GM12878 (cell line): Measurements from ENCODE around the gene GH2. TPM values are rescaled to one million over a fixed set of nuclear protein-coding genes. Genes with fewer than 3 reads are reported as not detected.

Source experiments
- BCL11A ChIP-seq: IDR thresholded peaks from 2 replicates; pipeline ENCODE4 v1.6.1; 2011; ENCODE audit warnings: low read depth, low read length
- BHLHE40 ChIP-seq, 2 experiments: fragments of 450-650 bp in 1 of 2; IDR thresholded peaks; 2 replicates each; pipeline ENCODE4 v1.6.1; 2011 to 2017; ENCODE audit warnings: low read depth in 2 of 2, borderline replicate concordance in 1 of 2, improper control_type of control experiment in 1 of 2, low read length in 1 of 2, mild to moderate bottlenecking in 1 of 2
- GABPA ChIP-seq: IDR thresholded peaks from 2 replicates; pipeline ENCODE4 v1.6.1; 2014; ENCODE audit warnings: antibody characterized with exemption, low read depth, mild to moderate bottlenecking, inconsistent platforms
- MXI1 ChIP-seq: fragments of 150-350 bp; IDR thresholded peaks from 2 replicates; pipeline ENCODE4 v1.6.1; 2011; ENCODE audit warnings: low read depth, mild to moderate bottlenecking, inconsistent platforms, low read length, improper control_type of control experiment
- STAT1 ChIP-seq: fragments of 450-650 bp; conservative IDR thresholded peaks from 2 replicates; pipeline ENCODE4 v1.6.1; 2014; ENCODE audit warnings: antibody characterized with exemption, mild to moderate bottlenecking
- TCF7 ChIP-seq: IDR thresholded peaks from 2 replicates; pipeline ENCODE4 v1.6.1; 2014; ENCODE audit warnings: antibody characterized with exemption, borderline replicate concordance
- ZNF207 ChIP-seq: fragments of 450-650 bp; IDR thresholded peaks from 2 replicates; pipeline ENCODE4 v1.6.1; 2014; ENCODE audit warnings: antibody characterized with exemption, mild to moderate bottlenecking, borderline replicate concordance
- polyA plus RNA-seq, 11 experiments: library from polyadenylated mRNA; depleted of rRNA in 4 of 11; unstranded in 6 of 11; stranded (reverse) in 5 of 11; fragments of >200 nt; fragmentation: Nextera tagmentation in 4 of 11; fragmentation: Illumina TruSeq in 1 of 11; extraction: Ambion mirVana in 4 of 11; extraction: Trizol in 1 of 11; gene quantifications; 1 replicate in 1 of 11; 2 replicates in 10 of 11; pipeline versions ENCODE4 v1.2.1 to v1.2.3, GENCODE V29; 2011 to 2016; ENCODE audit warnings: inconsistent platforms in 2 of 11, missing spikeins in 2 of 11, low read depth in 1 of 11
- total RNA-seq, 4 experiments: library from RNA; depleted of rRNA in 3 of 4; stranded (reverse); fragments of >200 nt in 3 of 4; fragmentation: Illumina TruSeq in 1 of 4; extraction: Trizol in 1 of 4; gene quantifications; 2 replicates each; pipeline versions ENCODE4 v1.2.1 to v1.2.3, GENCODE V29; 2013 to 2021
- TF ChIP-seq, protein P1 (sequence below): IDR thresholded peaks from 2 replicates; pipeline ENCODE4 v1.6.1; 2012; ENCODE audit warnings: low read depth, low read length, improper control_type of control experiment
- TF ChIP-seq, protein P2 (sequence below): fragments of 450-650 bp; IDR thresholded peaks from 2 replicates; pipeline ENCODE4 v1.6.1; 2016; ENCODE audit warnings: mild to moderate bottlenecking
- TF ChIP-seq, protein P3 (sequence below): IDR thresholded peaks from 2 replicates; pipeline ENCODE4 v1.6.1; 2011; ENCODE audit warnings: borderline replicate concordance, low read depth, mild to moderate bottlenecking, moderate library complexity, mixed read lengths, low read length; ENCODE audit not compliant: insufficient read depth; ENCODE audit errors: extremely low read length
- TF ChIP-seq, protein P4 (sequence below): fragments of 450-650 bp; IDR thresholded peaks from 2 replicates; pipeline ENCODE4 v1.6.1; 2017; ENCODE audit warnings: mild to moderate bottlenecking, moderate library complexity

GH2 gene
- total and polyA plus RNA-seq, 10 of the 15 experiments (the other 5 are each of a cell fraction or from before 2014, with no cell fraction given): not detected

DNA sequence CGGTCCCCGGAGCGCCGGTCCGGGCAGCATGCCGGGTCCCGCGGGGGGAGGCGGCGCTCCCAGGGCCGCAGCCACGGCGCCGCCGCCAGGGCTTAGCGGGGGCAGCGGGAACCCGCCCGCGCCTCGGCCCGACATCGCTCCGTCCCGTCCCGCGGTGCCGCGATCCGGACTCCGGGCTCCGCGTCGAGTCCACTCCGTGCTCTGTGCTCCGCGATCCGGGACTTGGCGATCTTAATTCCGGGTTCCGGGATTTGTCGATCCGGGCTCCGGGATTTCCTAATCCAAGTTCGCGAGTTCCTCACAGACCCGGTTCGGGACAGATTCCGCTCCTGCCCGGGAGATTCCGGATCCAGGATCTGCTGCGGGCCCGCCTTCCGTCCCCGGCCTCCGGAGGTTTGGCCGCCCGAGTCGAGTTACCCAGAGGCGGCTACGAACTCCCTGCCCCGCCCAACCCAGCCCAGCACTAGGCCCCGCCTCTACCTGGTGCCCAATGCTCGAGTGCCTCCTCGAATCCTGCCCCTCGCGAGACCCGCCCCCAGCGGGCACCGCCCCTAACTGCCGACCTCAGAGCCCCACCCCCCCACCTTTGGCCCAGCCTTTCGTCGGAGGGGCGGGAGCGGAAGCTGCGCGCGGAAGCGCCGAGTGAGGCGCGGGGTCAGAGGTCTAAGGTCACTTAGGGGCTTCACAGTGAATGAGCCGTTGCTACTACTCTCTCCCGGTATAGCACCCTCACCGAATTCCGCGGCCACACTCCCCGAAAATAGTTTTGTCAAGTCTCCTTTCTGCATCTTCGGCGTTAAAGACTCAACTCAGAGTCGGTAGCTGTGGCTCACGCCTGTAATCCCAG lies 39.0 kb downstream of the GH2 start, which contains the start of gene SMARCD2 (continued):
- peak; percentile 79 for TF ChIP-seq MXI1
- peak; percentile 84 for TF ChIP-seq GABPA
- peak; percentile 95 for TF ChIP-seq STAT1
- TF ChIP-seq, protein P1, sequence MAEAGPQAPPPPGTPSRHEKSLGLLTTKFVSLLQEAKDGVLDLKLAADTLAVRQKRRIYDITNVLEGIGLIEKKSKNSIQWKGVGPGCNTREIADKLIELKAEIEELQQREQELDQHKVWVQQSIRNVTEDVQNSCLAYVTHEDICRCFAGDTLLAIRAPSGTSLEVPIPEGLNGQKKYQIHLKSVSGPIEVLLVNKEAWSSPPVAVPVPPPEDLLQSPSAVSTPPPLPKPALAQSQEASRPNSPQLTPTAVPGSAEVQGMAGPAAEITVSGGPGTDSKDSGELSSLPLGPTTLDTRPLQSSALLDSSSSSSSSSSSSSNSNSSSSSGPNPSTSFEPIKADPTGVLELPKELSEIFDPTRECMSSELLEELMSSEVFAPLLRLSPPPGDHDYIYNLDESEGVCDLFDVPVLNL: no peak
- peak; percentile 66 for TF ChIP-seq BCL11A
- TF ChIP-seq TCF7: peak; percentile 71
- peak; percentile 99 for TF ChIP-seq ZNF207
- TF ChIP-seq BHLHE40 (IDR thresholded peaks at IDR 0.05; ENCODE audit: borderline replicate concordance in 1 of 2, low read depth in 2 of 2, low read length in 1 of 2): peak; percentile 27 to 70; a peak in 3 of 4 replicates
- TF ChIP-seq, protein P2, sequence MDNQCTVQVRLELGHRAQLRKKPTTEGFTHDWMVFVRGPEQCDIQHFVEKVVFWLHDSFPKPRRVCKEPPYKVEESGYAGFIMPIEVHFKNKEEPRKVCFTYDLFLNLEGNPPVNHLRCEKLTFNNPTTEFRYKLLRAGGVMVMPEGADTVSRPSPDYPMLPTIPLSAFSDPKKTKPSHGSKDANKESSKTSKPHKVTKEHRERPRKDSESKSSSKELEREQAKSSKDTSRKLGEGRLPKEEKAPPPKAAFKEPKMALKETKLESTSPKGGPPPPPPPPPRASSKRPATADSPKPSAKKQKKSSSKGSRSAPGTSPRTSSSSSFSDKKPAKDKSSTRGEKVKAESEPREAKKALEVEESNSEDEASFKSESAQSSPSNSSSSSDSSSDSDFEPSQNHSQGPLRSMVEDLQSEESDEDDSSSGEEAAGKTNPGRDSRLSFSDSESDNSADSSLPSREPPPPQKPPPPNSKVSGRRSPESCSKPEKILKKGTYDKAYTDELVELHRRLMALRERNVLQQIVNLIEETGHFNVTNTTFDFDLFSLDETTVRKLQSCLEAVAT: peak; percentile 72; the same call in 1 of the 2 replicates
- TF ChIP-seq, protein P3, sequence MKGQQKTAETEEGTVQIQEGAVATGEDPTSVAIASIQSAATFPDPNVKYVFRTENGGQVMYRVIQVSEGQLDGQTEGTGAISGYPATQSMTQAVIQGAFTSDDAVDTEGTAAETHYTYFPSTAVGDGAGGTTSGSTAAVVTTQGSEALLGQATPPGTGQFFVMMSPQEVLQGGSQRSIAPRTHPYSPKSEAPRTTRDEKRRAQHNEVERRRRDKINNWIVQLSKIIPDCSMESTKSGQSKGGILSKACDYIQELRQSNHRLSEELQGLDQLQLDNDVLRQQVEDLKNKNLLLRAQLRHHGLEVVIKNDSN: no peak
- TF ChIP-seq, protein P4, sequence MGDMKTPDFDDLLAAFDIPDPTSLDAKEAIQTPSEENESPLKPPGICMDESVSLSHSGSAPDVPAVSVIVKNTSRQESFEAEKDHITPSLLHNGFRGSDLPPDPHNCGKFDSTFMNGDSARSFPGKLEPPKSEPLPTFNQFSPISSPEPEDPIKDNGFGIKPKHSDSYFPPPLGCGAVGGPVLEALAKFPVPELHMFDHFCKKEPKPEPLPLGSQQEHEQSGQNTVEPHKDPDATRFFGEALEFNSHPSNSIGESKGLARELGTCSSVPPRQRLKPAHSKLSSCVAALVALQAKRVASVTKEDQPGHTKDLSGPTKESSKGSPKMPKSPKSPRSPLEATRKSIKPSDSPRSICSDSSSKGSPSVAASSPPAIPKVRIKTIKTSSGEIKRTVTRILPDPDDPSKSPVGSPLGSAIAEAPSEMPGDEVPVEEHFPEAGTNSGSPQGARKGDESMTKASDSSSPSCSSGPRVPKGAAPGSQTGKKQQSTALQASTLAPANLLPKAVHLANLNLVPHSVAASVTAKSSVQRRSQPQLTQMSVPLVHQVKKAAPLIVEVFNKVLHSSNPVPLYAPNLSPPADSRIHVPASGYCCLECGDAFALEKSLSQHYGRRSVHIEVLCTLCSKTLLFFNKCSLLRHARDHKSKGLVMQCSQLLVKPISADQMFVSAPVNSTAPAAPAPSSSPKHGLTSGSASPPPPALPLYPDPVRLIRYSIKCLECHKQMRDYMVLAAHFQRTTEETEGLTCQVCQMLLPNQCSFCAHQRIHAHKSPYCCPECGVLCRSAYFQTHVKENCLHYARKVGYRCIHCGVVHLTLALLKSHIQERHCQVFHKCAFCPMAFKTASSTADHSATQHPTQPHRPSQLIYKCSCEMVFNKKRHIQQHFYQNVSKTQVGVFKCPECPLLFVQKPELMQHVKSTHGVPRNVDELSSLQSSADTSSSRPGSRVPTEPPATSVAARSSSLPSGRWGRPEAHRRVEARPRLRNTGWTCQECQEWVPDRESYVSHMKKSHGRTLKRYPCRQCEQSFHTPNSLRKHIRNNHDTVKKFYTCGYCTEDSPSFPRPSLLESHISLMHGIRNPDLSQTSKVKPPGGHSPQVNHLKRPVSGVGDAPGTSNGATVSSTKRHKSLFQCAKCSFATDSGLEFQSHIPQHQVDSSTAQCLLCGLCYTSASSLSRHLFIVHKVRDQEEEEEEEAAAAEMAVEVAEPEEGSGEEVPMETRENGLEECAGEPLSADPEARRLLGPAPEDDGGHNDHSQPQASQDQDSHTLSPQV: no peak; the same call in 1 of the 2 replicates
